ENCODE results near the gene PRXL2C. TPM values are rescaled to one million over a fixed set of nuclear protein-coding genes. Genes with fewer than 3 reads are reported as not detected.

PRXL2C gene
- polyA plus RNA-seq, 1 experiment = 5.5 TPM

GRCh38 chr9:96603305-96604003, 51.7 kb downstream of the PRXL2C start:
- Histone ChIP-seq H3K27ac (ENCODE audit: low read depth, low read length) (no peak overlapping the region), H3K27me3 (ENCODE audit: control insufficient read depth, insufficient read depth, low read length) (no peaks in the 10 kb centered on the region), H3K4me3 (ENCODE audit: low read depth, low read length) (no peak overlapping the region), H3K9me3 (ENCODE audit: control insufficient read depth, insufficient read depth, low read length) (no peaks in the 10 kb centered on the region)
- ChIA-PET POLR2A (no interaction called here), CTCF (interaction anchor here (0.9 kb wide), 1 partner anchor 11 kb away, joined by 3 read pairs; no protein-coding TSS in a partner anchor)
- no peak for DNase-seq (ENCODE audit: low read depth, low spot score)
- TF ChIP-seq, protein P1, sequence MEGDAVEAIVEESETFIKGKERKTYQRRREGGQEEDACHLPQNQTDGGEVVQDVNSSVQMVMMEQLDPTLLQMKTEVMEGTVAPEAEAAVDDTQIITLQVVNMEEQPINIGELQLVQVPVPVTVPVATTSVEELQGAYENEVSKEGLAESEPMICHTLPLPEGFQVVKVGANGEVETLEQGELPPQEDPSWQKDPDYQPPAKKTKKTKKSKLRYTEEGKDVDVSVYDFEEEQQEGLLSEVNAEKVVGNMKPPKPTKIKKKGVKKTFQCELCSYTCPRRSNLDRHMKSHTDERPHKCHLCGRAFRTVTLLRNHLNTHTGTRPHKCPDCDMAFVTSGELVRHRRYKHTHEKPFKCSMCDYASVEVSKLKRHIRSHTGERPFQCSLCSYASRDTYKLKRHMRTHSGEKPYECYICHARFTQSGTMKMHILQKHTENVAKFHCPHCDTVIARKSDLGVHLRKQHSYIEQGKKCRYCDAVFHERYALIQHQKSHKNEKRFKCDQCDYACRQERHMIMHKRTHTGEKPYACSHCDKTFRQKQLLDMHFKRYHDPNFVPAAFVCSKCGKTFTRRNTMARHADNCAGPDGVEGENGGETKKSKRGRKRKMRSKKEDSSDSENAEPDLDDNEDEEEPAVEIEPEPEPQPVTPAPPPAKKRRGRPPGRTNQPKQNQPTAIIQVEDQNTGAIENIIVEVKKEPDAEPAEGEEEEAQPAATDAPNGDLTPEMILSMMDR (IDR thresholded peaks at IDR 0.05; ENCODE audit: low read depth, low read length) = no peak

DNA sequence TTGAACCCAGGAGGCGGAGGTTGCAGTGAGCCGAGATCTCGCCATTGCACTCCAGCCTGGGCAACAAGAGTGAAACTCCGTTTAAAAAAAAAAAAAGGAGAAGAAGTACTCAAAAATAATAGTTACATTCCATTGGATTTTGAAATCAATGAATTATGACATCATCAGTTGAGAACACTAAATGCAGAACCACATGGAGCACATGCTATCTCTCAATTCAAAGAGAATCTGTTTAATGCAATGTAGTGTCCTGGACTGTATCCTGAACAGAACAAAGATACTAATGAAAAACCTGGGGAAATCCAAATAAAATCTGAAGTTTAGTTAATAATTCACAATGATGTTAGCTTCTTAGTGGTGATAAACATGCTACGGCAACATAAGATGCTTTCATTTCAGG, 55.8 kb downstream of the PRXL2C start:
- H3K27me3 ChIP-seq (ENCODE audit: control insufficient read depth, insufficient read depth, low read length) = no peaks in the 10 kb centered on the region
- DNase-seq (ENCODE audit: low read depth, low spot score) = no peak
- TF ChIP-seq, protein P1 (IDR thresholded peaks at IDR 0.05; ENCODE audit: low read depth, low read length) = no peak
- H3K27ac ChIP-seq (ENCODE audit: low read depth, low read length) = no peak overlapping the region
- ChIA-PET CTCF (no interaction called here), POLR2A (no interaction called here)
- no peak overlapping the region for H3K4me3 ChIP-seq (ENCODE audit: low read depth, low read length)
- H3K9me3 ChIP-seq (ENCODE audit: control insufficient read depth, insufficient read depth, low read length) = no peaks in the 10 kb centered on the region

GRCh38 chr9:96596601-96597111, 58.5 kb downstream of the PRXL2C start:
- ChIA-PET POLR2A (no interaction called here), CTCF (no interaction called here)
- H3K27ac ChIP-seq (ENCODE audit: low read depth, low read length) = no peak overlapping the region
- H3K4me3 ChIP-seq (ENCODE audit: low read depth, low read length) = no peak overlapping the region
- no peaks in the 10 kb centered on the region for H3K27me3 ChIP-seq (ENCODE audit: control insufficient read depth, insufficient read depth, low read length)
- TF ChIP-seq, protein P1 (IDR thresholded peaks at IDR 0.05; ENCODE audit: low read depth, low read length) = no peak
- H3K9me3 ChIP-seq (ENCODE audit: control insufficient read depth, insufficient read depth, low read length) = peaks cover 2% of the 10 kb centered on the region; the same call in 1 of the 2 replicates
- no peak for DNase-seq (ENCODE audit: low read depth, low spot score)

Other genes with a start within 250 kb of the PRXL2C start
- 0.36 and 0.60 TPM in 2 replicates for gene ZNF367, start 236.9 kb downstream of the PRXL2C start, polyA plus RNA-seq (2011; rRNA removed)
- 8.9 and 10.8 TPM in 2 replicates for gene HABP4, start 205.1 kb downstream of the PRXL2C start, polyA plus RNA-seq (2011; rRNA removed)
- 17.1 and 19.1 TPM in 2 replicates for gene CDC14B, start 35.5 kb downstream of the PRXL2C start, polyA plus RNA-seq (2011; rRNA removed)
- 8.0 and 8.5 TPM in 2 replicates for gene ZNF510, start 122.8 kb upstream of the PRXL2C start, polyA plus RNA-seq (2011; rRNA removed)
- 1.6 and 1.7 TPM in 2 replicates for gene ZNF782, start 199.2 kb upstream of the PRXL2C start, polyA plus RNA-seq (2011; rRNA removed)